Measurements from ENCODE around the gene MAP3K5.
A peak's percentile ranks its signal among the peaks of the same experiment; 100 is the strongest.

MAP3K5 gene

DNA sequence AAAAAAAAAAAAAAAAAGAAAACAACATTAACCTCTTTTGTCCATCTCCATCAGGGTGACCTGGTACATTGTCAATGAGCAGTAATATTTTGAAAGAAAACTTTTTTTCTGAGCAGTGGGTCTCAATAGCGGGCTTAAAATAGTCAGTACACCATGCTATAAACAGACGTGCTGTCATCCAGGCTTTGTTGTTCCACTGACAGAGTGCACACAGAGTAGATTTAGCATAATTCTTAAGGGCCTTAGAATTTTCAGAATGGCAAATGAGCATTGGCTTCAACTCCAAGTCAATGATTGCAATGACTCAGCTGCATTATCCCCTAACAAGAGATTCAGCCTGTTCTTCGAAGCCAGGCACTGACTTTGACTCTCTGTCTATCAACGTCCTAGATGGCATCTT is 277.7 kb downstream of the MAP3K5 start:
- no peak for DNase-seq (ENCODE audit: low read depth)

GRCh38 chr6:136511926-136512325 is 280.4 kb downstream of the MAP3K5 start:
- DNase-seq (ENCODE audit: low read depth): no peak

GRCh38 chr6:136511397-136511796 is 280.9 kb downstream of the MAP3K5 start:
- no peak for DNase-seq (ENCODE audit: low read depth)

- peak; percentile 23 for DNase-seq (ENCODE audit: low read depth)
These were observed 281.5 kb downstream of the MAP3K5 start for GRCh38 chr6:136510782-136511181.

DNA sequence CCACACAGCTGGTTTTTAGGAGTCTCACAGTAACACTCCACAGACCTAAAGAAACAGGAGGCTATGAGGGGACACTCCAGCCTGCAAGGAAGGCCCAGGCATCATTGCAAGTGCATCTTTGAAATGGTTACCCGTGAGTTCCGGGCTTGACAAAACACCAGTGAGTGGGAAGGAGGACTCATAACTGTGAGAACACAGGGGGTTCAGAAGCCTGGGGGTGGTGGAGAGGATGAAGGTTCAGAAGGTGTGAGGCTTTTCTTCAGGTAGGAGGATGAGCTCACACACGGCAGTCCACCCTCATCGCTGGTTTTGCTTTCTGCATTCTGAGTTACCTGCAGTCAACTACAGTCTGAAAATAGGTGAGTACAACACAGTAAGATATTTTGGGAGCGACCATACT is 282.0 kb downstream of the MAP3K5 start:
- no peak for DNase-seq (ENCODE audit: low read depth)

DNA sequence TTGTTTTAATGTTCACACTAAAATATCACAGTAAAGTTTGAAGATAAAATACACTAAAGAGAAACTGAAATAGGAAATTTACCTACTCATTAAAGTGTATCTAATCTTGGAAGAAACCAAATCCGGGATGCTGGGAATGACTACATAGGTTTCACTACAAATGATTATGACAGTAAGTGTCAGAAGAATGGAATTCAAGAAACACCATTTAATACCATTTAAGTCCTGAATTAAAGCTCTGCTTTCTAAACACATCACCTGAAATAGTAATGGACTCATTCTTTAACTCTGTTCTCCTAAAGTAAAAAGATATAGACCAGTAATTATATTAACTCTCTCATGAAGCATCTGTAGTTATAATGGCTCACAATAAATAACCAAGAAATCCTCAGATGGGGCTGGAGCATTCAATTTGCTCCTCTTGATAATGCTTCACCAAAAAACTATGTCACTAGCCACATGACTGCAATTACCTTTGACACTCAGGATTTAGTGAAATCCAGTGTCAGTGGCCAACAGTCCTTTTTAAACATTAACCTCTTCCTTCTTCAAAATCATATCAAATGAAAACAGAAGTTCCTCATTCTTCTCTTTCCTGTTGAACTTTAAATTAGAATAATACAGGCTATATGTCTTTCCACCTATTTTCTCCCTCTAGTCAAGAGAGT is 283.4 kb downstream of the MAP3K5 start:
- no peak for DNase-seq (ENCODE audit: low read depth)
